Memory B cell (primary cell): Measurements from ENCODE around the gene PSMD9.

Experiments used
- ATAC-seq: fragments of 150-1000 bp; cut with Tn5 transposase; 2 replicates; pipeline ENCODE4 v1.10.0; 2021; ENCODE audit warnings: low read depth, mild to moderate bottlenecking, moderate library complexity
- DNase-seq, 2 donors: peaks; one replicate each; pipeline ENCODE4 v3.0.0; 2022; ENCODE audit warnings: low spot score in 2 of 2
- H3K27ac Mint-ChIP-seq: one replicate; pipeline ENCODE4 v1.8.0; 2022; ENCODE audit warnings: mild to moderate bottlenecking, moderate library complexity, mixed read lengths
- H3K27me3 Mint-ChIP-seq: one replicate; pipeline ENCODE4 v1.8.0; 2022; ENCODE audit warnings: mixed read lengths
- H3K36me3 Mint-ChIP-seq: one replicate; pipeline ENCODE4 v1.8.0; 2022; ENCODE audit warnings: mild to moderate bottlenecking, mixed read lengths
- H3K4me1 Mint-ChIP-seq: one replicate; pipeline ENCODE4 v1.8.0; 2022; ENCODE audit warnings: mixed read lengths
- H3K4me3 Mint-ChIP-seq: one replicate; pipeline ENCODE4 v1.8.0; 2022; ENCODE audit warnings: mild to moderate bottlenecking, moderate library complexity, mixed read lengths
- H3K9me3 Mint-ChIP-seq: one replicate; pipeline ENCODE4 v1.8.0; 2022; ENCODE audit warnings: mixed read lengths

Gene PSMD9

GRCh38 chr12:121942145-121942718, 53.6 kb downstream of the PSMD9 start:
- DNase-seq (no peak), ATAC-seq (no peak)
- Mint-ChIP-seq H3K4me3 (no peak overlapping the region), H3K27ac (no peak overlapping the region), H3K4me1 (peaks cover 2% of the 10 kb centered on the region), H3K9me3 (no peaks in the 10 kb centered on the region), H3K27me3 (no peaks in the 10 kb centered on the region), H3K36me3 (no peaks in the 10 kb centered on the region)

- H3K27ac Mint-ChIP-seq = no peak overlapping the region
- no peaks in the 10 kb centered on the region for H3K9me3 Mint-ChIP-seq
- ATAC-seq (no peak), DNase-seq (no peak)
- no peaks in the 10 kb centered on the region for H3K27me3 Mint-ChIP-seq
- H3K36me3 Mint-ChIP-seq = no peaks in the 10 kb centered on the region
- no peak overlapping the region for H3K4me3 Mint-ChIP-seq
- no peaks in the 10 kb centered on the region for H3K4me1 Mint-ChIP-seq
These were observed 55.3 kb downstream of the PSMD9 start for GRCh38 chr12:121943926-121944325.

DNA sequence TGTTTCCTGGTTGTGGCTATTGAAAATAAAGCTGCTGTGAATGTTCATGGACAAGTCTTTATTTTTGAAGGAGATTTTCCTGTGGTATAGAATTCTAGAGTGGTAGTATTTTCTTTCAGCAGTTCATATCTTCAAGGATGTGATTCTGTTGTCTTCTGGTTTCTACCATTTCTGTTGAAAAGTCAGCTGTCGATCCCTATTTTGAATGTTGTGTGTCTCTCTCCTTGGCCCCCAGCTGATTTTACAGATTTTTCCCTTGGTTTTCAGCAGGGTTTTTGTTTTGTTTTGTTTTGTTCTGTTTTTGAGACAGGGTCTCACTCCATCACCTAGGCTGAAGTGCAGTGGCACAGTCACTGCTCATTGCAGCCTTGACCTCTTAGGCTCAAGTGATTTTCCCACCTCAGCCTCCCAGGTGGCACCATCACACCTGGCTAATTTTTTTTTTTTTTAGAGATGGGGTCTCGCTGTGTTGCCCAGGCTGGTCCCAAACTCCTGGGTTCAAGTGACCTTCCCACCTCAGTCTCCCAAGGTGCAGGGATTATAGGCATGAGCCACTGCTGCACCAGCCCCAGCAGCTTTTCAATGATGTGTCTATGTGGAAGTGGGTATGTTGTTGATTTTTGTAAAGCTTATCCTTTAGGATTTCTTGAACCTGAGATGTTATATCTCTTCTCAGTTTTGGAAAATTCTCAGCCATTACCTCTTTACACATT, 57.9 kb downstream of the PSMD9 start:
- no peak for DNase-seq
- no peaks in the 10 kb centered on the region for H3K4me1 Mint-ChIP-seq
- ATAC-seq = no peak
- no peak overlapping the region for H3K4me3 Mint-ChIP-seq
- H3K27me3 Mint-ChIP-seq = peaks cover 2% of the 10 kb centered on the region
- no peak overlapping the region for H3K27ac Mint-ChIP-seq
- no peaks in the 10 kb centered on the region for H3K36me3 Mint-ChIP-seq
- H3K9me3 Mint-ChIP-seq = no peaks in the 10 kb centered on the region

- H3K27ac Mint-ChIP-seq = no peak overlapping the region
- no peaks in the 10 kb centered on the region for H3K36me3 Mint-ChIP-seq
- no peaks in the 10 kb centered on the region for H3K9me3 Mint-ChIP-seq
- DNase-seq (no peak), ATAC-seq (no peak)
- H3K27me3 Mint-ChIP-seq = peaks cover 2% of the 10 kb centered on the region
- H3K4me3 Mint-ChIP-seq = no peak overlapping the region
- H3K4me1 Mint-ChIP-seq = no peaks in the 10 kb centered on the region
These were observed 59.4 kb downstream of the PSMD9 start for GRCh38 chr12:121947981-121948380.

GRCh38 chr12:121949648-121950397, 61.2 kb downstream of the PSMD9 start:
- peaks cover 2% of the 10 kb centered on the region for H3K27me3 Mint-ChIP-seq
- H3K9me3 Mint-ChIP-seq = no peaks in the 10 kb centered on the region
- no peaks in the 10 kb centered on the region for H3K36me3 Mint-ChIP-seq
- H3K27ac Mint-ChIP-seq = no peak overlapping the region
- no peaks in the 10 kb centered on the region for H3K4me1 Mint-ChIP-seq
- no peak for DNase-seq
- ATAC-seq = no peak
- no peak overlapping the region for H3K4me3 Mint-ChIP-seq

DNA sequence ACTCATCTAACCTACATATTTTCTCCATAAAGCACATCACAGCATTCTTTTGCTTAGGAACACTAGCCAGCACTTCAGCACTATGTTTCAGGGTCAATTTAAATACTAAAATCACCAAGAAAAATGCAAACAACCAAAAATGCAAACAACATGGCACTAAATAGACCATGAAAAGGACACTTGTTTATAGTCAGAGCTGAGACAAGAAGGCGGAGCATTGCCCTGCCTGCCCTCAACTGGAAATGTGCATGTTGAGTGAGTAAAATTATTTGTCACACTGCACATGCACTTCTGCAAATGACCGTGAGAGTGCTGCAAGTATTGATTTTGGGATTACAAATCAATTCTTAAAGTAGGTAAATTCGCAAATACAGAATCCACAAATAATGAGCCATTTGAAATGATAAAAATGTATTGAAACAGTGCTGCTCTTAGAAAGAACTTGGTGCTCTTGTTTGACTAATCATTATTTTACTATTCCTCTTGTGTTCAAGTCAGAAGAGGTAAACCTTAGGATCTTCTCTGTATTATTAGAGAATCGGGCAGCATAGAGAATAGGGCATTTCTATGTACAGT, 64.6 kb downstream of the PSMD9 start:
- Mint-ChIP-seq H3K36me3 (no peaks in the 10 kb centered on the region), H3K27ac (no peak overlapping the region), H3K4me3 (no peak overlapping the region), H3K4me1 (peaks cover 5% of the 10 kb centered on the region), H3K27me3 (peaks cover 2% of the 10 kb centered on the region), H3K9me3 (no peaks in the 10 kb centered on the region)
- DNase-seq (no peak), ATAC-seq (no peak)

- Mint-ChIP-seq H3K27ac (no peak overlapping the region), H3K9me3 (no peaks in the 10 kb centered on the region), H3K27me3 (peaks cover 2% of the 10 kb centered on the region), H3K4me1 (peaks cover 5% of the 10 kb centered on the region), H3K4me3 (no peak overlapping the region), H3K36me3 (no peaks in the 10 kb centered on the region)
- ATAC-seq (no peak), DNase-seq (no peak)
These were observed 65.1 kb downstream of the PSMD9 start for GRCh38 chr12:121953695-121954094.

GRCh38 chr12:121955258-121956237, 67.0 kb downstream of the PSMD9 start:
- peaks cover 5% of the 10 kb centered on the region for H3K4me1 Mint-ChIP-seq
- H3K36me3 Mint-ChIP-seq = no peaks in the 10 kb centered on the region
- no peak for ATAC-seq
- DNase-seq = no peak
- no peaks in the 10 kb centered on the region for H3K27me3 Mint-ChIP-seq
- peak overlapping the region; percentile 38 for H3K27ac Mint-ChIP-seq
- H3K4me3 Mint-ChIP-seq = no peak overlapping the region
- no peaks in the 10 kb centered on the region for H3K9me3 Mint-ChIP-seq

DNA sequence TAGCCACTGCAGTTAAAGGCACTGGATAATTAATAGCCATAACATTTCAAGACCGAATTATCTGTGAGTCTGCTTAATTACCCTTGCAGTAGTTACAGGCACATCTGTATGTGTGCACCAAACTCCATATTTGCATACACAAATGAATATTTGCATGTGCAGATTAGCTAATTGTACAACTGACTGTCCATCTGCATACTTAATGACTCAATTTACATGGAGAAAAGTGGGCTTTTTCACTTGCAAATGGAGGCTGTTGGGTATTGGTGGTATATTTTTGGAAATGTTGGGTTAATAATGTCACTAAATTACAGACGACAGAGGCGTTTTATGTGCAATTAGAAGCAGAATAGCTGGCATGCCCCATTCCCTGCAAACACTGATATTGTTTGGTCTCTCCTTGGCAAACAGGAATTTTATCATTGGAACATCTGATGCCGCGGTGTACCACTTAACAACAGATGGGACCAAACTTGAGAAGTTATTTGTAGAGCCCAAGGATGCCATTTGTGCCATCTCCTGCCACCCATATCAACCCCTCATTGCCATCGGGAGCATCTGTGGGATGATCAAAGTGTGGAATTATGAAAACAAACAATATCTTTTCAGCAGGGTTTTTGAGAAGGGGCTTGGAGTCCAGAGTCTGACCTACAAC, 69.4 kb downstream of the PSMD9 start:
- DNase-seq (no peak), ATAC-seq (no peak)
- no peak overlapping the region for H3K4me3 Mint-ChIP-seq
- no peak overlapping the region for H3K27ac Mint-ChIP-seq
- no peaks in the 10 kb centered on the region for H3K36me3 Mint-ChIP-seq
- H3K9me3 Mint-ChIP-seq = no peaks in the 10 kb centered on the region
- H3K4me1 Mint-ChIP-seq = peaks cover 5% of the 10 kb centered on the region
- H3K27me3 Mint-ChIP-seq = peaks cover 6% of the 10 kb centered on the region

DNA sequence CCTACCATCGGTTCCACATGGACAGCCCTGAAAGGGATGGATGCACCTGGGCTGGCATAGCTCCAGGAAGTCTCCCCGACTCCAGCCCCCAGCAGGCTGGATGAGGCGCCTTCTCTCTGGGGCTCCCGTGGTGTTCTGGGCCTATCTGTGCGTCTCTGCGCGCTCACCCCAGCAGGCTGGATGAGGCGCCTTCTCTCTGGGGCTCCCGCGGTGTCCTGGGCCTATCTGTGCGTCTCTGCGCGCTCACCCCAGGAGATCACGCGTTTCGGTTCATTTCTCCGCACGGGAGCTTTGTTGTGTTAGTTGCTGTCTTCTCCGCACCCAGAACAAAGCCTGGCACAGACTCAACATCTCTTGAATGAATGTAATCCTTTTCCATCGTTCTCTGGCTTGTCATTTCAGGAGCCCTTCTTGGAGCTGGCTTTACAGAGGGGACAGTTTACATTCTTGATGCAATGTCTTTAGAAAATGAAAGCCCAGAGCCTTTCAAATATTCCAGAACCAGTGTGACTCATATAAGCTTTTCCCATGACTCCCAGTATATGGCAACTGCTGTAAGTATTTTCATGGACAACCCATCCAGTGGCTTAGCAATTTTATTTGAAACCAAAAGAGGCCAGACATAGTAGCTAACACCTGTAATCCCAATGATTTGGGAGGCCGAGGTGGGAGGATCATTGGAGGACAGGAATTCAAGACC, 70.1 kb downstream of the PSMD9 start:
- Mint-ChIP-seq H3K9me3 (no peaks in the 10 kb centered on the region), H3K36me3 (no peaks in the 10 kb centered on the region), H3K4me1 (peaks cover 5% of the 10 kb centered on the region), H3K27me3 (peaks cover 6% of the 10 kb centered on the region), H3K4me3 (no peak overlapping the region), H3K27ac (no peak overlapping the region)
- ATAC-seq = no peak
- no peak for DNase-seq

DNA sequence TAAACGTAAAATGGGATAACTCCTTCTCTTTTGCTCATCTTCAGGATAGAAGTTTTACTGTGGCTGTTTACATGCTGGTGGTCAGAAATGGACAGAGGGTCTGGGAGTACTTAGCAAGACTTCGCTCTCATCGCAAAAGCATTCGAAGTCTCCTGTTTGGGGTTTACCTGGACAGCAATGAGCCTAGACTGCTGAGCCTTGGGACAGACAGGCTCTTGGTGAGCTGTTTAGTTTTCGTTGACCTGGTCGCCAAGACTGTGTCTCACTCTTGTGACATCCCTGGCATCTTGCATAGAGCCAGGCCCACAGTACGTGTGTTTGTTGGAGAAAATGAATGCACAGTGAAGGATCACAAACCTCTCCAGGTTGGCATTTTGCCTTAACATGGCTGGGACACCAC, 72.0 kb downstream of the PSMD9 start:
- Mint-ChIP-seq H3K27me3 (peaks cover 6% of the 10 kb centered on the region), H3K4me1 (peaks cover 2% of the 10 kb centered on the region), H3K36me3 (no peaks in the 10 kb centered on the region), H3K4me3 (no peak overlapping the region), H3K27ac (no peak overlapping the region), H3K9me3 (no peaks in the 10 kb centered on the region)
- ATAC-seq = no peak
- no peak for DNase-seq

GRCh38 chr12:121961195-121961879, 72.7 kb downstream of the PSMD9 start:
- ATAC-seq (no peak), DNase-seq (no peak)
- no peaks in the 10 kb centered on the region for H3K36me3 Mint-ChIP-seq

More at GRCh38 chr12:121961195-121961879, 72.7 kb downstream of the PSMD9 start:
- no peaks in the 10 kb centered on the region for H3K9me3 Mint-ChIP-seq
- no peaks in the 10 kb centered on the region for H3K4me1 Mint-ChIP-seq
- H3K27me3 Mint-ChIP-seq = peaks cover 6% of the 10 kb centered on the region
- no peak overlapping the region for H3K27ac Mint-ChIP-seq
- no peak overlapping the region for H3K4me3 Mint-ChIP-seq
